WERI-Rb-1 (cell line): ENCODE results near the gene ITPR3.

Source experiments
- DNase-seq: peaks from one replicate; pipeline ENCODE4 v3.0.0-alpha.2; 2020
- H3K27ac ChIP-seq: fragments of 250-450 bp; sonication (Bioruptor Pico); 2 replicates; pipeline ENCODE4 v1.5.1; 2020; ENCODE audit warnings: mild to moderate bottlenecking, moderate library complexity
- H3K27me3 ChIP-seq: fragments of 250-450 bp; sonication (Bioruptor Pico); 2 replicates; pipeline ENCODE4 v1.5.1; 2021; ENCODE audit warnings: mild to moderate bottlenecking, low read depth, moderate library complexity; ENCODE audit not compliant: insufficient read depth, severe bottlenecking
- H3K36me3 ChIP-seq: fragments of 250-450 bp; sonication (Bioruptor Pico); 2 replicates; pipeline ENCODE4 v1.5.1; 2020; ENCODE audit warnings: mild to moderate bottlenecking, moderate library complexity
- H3K4me3 ChIP-seq: 2 replicates; pipeline ENCODE4 v1.5.1; 2011; ENCODE audit warnings: low read depth, mild to moderate bottlenecking, control low read depth, low read length
- H3K9me3 ChIP-seq: fragments of 250-450 bp; sonication (Bioruptor Pico); 2 replicates; pipeline ENCODE4 v1.5.1; 2021; ENCODE audit warnings: mild to moderate bottlenecking, moderate library complexity; ENCODE audit not compliant: severe bottlenecking
- CTCF ChIP-seq: IDR thresholded peaks from 2 replicates; pipeline ENCODE4 v1.5.1; 2011; ENCODE audit warnings: low read depth, mild to moderate bottlenecking, control low read depth, inconsistent platforms, low read length

ITPR3 gene

GRCh38 chr6:33723371-33724085 lies 102.4 kb downstream of the ITPR3 start:
- no peaks in the 10 kb centered on the region for H3K27me3 ChIP-seq
- no peak for TF ChIP-seq CTCF
- H3K36me3 ChIP-seq: no peaks in the 10 kb centered on the region

DNA sequence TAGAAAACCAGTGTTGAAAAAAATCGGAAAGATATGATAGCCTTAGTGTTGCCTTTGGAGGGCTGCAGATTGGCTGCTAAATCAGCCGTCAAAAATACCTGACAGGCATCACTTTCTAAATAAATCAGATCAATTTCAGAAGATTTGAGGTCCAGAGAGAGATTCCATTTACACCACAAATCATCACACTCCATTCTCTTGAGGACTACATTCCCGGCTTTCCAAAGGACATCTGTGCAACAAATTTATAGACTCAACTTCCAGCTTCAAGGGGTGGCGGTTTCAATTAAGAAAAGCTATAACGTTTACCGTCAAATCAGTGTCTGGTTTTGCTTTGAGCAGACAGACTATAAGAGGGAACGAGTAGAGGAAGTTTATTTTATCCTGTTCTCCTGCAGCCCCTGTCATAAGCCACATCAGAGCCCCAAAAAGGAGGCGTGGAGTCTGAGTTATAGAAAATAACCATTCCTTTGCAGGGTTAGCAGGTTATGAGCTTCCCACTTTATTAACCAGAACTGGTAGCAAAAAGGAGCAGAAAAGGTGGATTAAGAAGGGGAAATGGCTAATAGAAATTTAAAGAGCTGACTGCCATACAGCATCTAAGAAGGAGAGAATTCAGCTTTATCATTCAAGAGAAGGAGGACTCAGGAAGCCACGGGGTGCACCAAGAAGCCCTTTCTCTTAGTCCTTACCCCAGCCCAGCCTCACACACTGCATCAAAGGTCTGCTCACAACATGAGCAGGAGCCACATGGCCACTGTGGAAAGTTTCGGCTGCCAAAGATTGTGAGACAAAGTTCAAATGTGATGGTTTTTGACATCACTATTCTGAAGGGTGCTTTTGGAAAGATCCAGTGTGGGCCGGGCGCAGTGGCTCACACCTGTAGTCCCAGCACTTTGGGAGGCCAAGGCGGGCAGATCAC lies 103.2 kb downstream of the ITPR3 start:
- Histone ChIP-seq H3K36me3 (no peaks in the 10 kb centered on the region), H3K9me3 (no peaks in the 10 kb centered on the region), H3K4me3 (no peak overlapping the region), H3K27ac (no peak overlapping the region), H3K27me3 (no peaks in the 10 kb centered on the region)
- no peak for DNase-seq
- TF ChIP-seq CTCF: no peak

More at GRCh38 chr6:33723371-33724085, 102.4 kb downstream of the ITPR3 start:
- Histone ChIP-seq H3K9me3 (no peaks in the 10 kb centered on the region), H3K4me3 (no peak overlapping the region), H3K27ac (no peak overlapping the region)
- DNase-seq: no peak

GRCh38 chr6:33725222-33725621 lies 104.1 kb downstream of the ITPR3 start:
- TF ChIP-seq CTCF: no peak
- DNase-seq: no peak
- no peaks in the 10 kb centered on the region for H3K27me3 ChIP-seq

DNA sequence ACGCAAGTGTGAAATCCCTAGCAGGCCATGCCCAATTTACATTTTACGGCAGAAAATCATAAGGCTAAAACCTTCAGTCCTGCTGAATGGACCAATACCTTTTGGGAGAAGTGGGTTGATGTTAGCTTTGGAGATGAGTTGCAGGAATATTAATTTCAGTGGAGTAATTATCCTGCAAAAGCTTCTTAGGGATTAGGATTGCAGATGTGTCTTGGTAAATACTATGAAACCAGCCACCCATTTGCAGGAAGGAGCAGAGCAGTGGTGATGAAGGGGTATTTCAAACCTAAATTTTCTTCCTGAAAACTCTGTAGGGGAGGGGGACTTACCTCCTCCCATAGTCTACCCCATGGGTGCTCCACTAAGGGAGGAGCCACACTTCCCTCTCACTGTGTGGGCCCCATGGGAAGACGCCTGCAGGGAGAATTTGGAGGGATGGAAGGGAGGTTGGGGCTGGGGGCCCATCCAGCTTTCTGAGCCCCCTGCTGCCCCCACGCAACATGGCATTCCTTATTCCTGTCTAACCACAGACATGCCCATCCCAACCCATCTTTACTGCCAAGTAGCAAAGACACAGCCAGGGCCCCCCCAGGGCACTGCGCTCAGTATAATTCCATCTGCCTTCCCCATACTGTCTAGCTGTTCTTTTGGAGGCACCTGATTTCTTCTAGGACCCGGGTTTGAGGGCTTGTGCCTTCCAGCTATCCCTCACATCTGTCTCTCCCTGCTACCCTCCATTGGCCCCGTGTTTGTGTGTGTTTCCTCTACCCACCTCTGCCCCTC lies 105.0 kb downstream of the ITPR3 start:
- H3K9me3 ChIP-seq: no peaks in the 10 kb centered on the region
- no peak overlapping the region for H3K27ac ChIP-seq
- H3K27me3 ChIP-seq: no peaks in the 10 kb centered on the region
- TF ChIP-seq CTCF: no peak
- no peaks in the 10 kb centered on the region for H3K36me3 ChIP-seq
- no peak overlapping the region for H3K4me3 ChIP-seq
- no peak for DNase-seq

More at GRCh38 chr6:33725222-33725621, 104.1 kb downstream of the ITPR3 start:
- H3K9me3 ChIP-seq: no peaks in the 10 kb centered on the region
- no peak overlapping the region for H3K27ac ChIP-seq
- H3K4me3 ChIP-seq: no peak overlapping the region
- H3K36me3 ChIP-seq: no peaks in the 10 kb centered on the region

GRCh38 chr6:33726696-33727095 lies 105.6 kb downstream of the ITPR3 start:
- H3K27me3 ChIP-seq: no peaks in the 10 kb centered on the region

More at GRCh38 chr6:33726696-33727095, 105.6 kb downstream of the ITPR3 start:
- no peak for DNase-seq
- H3K4me3 ChIP-seq: no peak overlapping the region
- no peak for TF ChIP-seq CTCF
- H3K9me3 ChIP-seq: no peaks in the 10 kb centered on the region
- H3K36me3 ChIP-seq: no peaks in the 10 kb centered on the region
- H3K27ac ChIP-seq: no peak overlapping the region
